HEK293 (cell line): Measurements from ENCODE around the gene BIK.

ENCODE experiments used
- CTCF ChIA-PET: fragments of 350-600 bp; formaldehyde crosslinking; extraction: SDS; loops from one replicate; lab custom pipeline; 2021; ENCODE audit warnings: antibody characterized with exemption; lab: Yijun Ruan, JAX
- POLR2A ChIA-PET: fragments of 300-600 bp; formaldehyde crosslinking; extraction: SDS; loops from one replicate; lab custom pipeline; 2020; ENCODE audit warnings: antibody characterized with exemption, inconsistent platforms; lab: Yijun Ruan, JAX
- H3K27ac ChIP-seq: fragments of 200-500 bp; sonication (Bioruptor generic); 2 replicates; pipeline ENCODE4 v1.5.1; 2014; ENCODE audit warnings: low read depth, low read length, control low read depth, inconsistent platforms; ENCODE audit errors: extremely low read depth
- H3K36me3 ChIP-seq, 2 experiments: fragments of 200-500 bp in 1 of 2; sonication (Bioruptor generic) in 1 of 2; 1 replicate in 1 of 2; 2 replicates in 1 of 2; pipeline ENCODE4 v1.5.1; 2014 to 2017; ENCODE audit warnings: inconsistent platforms in 2 of 2, low read length in 2 of 2; ENCODE audit not compliant: control insufficient read depth in 2 of 2, insufficient read depth in 1 of 2
- H3K4me1 ChIP-seq: fragments of 200-500 bp; sonication (Bioruptor generic); 2 replicates; pipeline ENCODE4 v1.5.1; 2014; ENCODE audit warnings: mild to moderate bottlenecking, low read length, inconsistent platforms; ENCODE audit not compliant: control insufficient read depth, insufficient read depth
- H3K4me3 ChIP-seq: 2 replicates; pipeline ENCODE4 v1.5.1; 2011; ENCODE audit warnings: low read depth, mild to moderate bottlenecking, control low read depth, low read length, moderate library complexity
- H3K9me3 ChIP-seq: fragments of 200-500 bp; sonication (Bioruptor generic); 2 replicates; pipeline ENCODE4 v1.5.1; 2014; ENCODE audit warnings: low read depth, low read length, inconsistent platforms; ENCODE audit not compliant: control insufficient read depth, insufficient read depth
- EGR2 ChIP-seq: fragments of 450-650 bp; formaldehyde crosslinking; IDR thresholded peaks from 2 replicates; pipeline ENCODE4 v1.5.1; 2016; ENCODE audit warnings: low read depth, missing biosample characterization, missing genetic modification characterization
- GFI1B ChIP-seq: fragments of 450-650 bp; formaldehyde crosslinking; IDR thresholded peaks from 2 replicates; pipeline ENCODE4 v1.5.1; 2016; ENCODE audit warnings: missing biosample characterization, missing genetic modification characterization
- GLI4 ChIP-seq: fragments of 450-650 bp; formaldehyde crosslinking; IDR thresholded peaks from 2 replicates; pipeline ENCODE4 v1.5.1; 2016; ENCODE audit warnings: missing biosample characterization, missing genetic modification characterization
- GLIS2 ChIP-seq: fragments of 450-650 bp; formaldehyde crosslinking; IDR thresholded peaks from 2 replicates; pipeline ENCODE4 v1.5.1; 2016; ENCODE audit warnings: missing biosample characterization, missing genetic modification characterization
- KLF1 ChIP-seq: fragments of 450-650 bp; formaldehyde crosslinking; IDR thresholded peaks from 2 replicates; pipeline ENCODE4 v1.5.1; 2016; ENCODE audit warnings: missing biosample characterization, missing genetic modification characterization
- REPIN1 ChIP-seq: fragments of 450-650 bp; formaldehyde crosslinking; IDR thresholded peaks from 2 replicates; pipeline ENCODE4 v1.5.1; 2017; ENCODE audit warnings: missing biosample characterization, missing genetic modification characterization, low read depth
- SCRT1 ChIP-seq: fragments of 450-650 bp; formaldehyde crosslinking; IDR thresholded peaks from 2 replicates; pipeline ENCODE4 v1.5.1; 2016; ENCODE audit warnings: missing biosample characterization, missing genetic modification characterization, borderline replicate concordance
- SCRT2 ChIP-seq: fragments of 450-650 bp; formaldehyde crosslinking; IDR thresholded peaks from 2 replicates; pipeline ENCODE4 v1.5.1; 2016; ENCODE audit warnings: missing biosample characterization, missing genetic modification characterization
- ZBTB17 ChIP-seq: fragments of 450-650 bp; formaldehyde crosslinking; IDR thresholded peaks from 2 replicates; pipeline ENCODE4 v1.5.1; 2016; ENCODE audit warnings: missing biosample characterization, missing genetic modification characterization
- ZBTB21 ChIP-seq: fragments of 450-650 bp; formaldehyde crosslinking; IDR thresholded peaks from 2 replicates; pipeline ENCODE4 v1.5.1; 2017; ENCODE audit warnings: missing biosample characterization, missing genetic modification characterization
- ZFHX2 ChIP-seq: fragments of 450-650 bp; formaldehyde crosslinking; conservative IDR thresholded peaks from 2 replicates; pipeline ENCODE4 v1.5.1; 2016; ENCODE audit warnings: missing biosample characterization, missing genetic modification characterization
- ZNF202 ChIP-seq: fragments of 450-650 bp; formaldehyde crosslinking; IDR thresholded peaks from 2 replicates; pipeline ENCODE4 v1.5.1; 2016; ENCODE audit warnings: missing biosample characterization, missing genetic modification characterization, borderline replicate concordance
- ZNF221 ChIP-seq: fragments of 450-650 bp; formaldehyde crosslinking; IDR thresholded peaks from 2 replicates; pipeline ENCODE4 v1.5.1; 2017; ENCODE audit warnings: missing biosample characterization, missing genetic modification characterization, borderline replicate concordance
- ZNF248 ChIP-seq: fragments of 450-650 bp; formaldehyde crosslinking; IDR thresholded peaks from 2 replicates; pipeline ENCODE4 v1.5.1; 2017; ENCODE audit warnings: missing biosample characterization, missing genetic modification characterization
- ZNF302 ChIP-seq: fragments of 450-650 bp; formaldehyde crosslinking; IDR thresholded peaks from 2 replicates; pipeline ENCODE4 v1.5.1; 2016; ENCODE audit warnings: missing biosample characterization, missing genetic modification characterization, low read depth
- ZNF37A ChIP-seq: fragments of 450-650 bp; IDR thresholded peaks from 2 replicates; pipeline ENCODE4 v1.5.1; 2018; ENCODE audit warnings: missing biosample characterization, missing genetic modification characterization
- ZNF426 ChIP-seq: fragments of 450-650 bp; formaldehyde crosslinking; IDR thresholded peaks from 2 replicates; pipeline ENCODE4 v1.5.1; 2017; ENCODE audit warnings: missing biosample characterization, missing genetic modification characterization, mild to moderate bottlenecking, inconsistent platforms, moderate library complexity
- ZNF514 ChIP-seq: fragments of 450-650 bp; formaldehyde crosslinking; IDR thresholded peaks from 2 replicates; pipeline ENCODE4 v1.5.1; 2016; ENCODE audit warnings: missing biosample characterization, missing genetic modification characterization
- ZNF558 ChIP-seq: fragments of 450-650 bp; formaldehyde crosslinking; IDR thresholded peaks from 2 replicates; pipeline ENCODE4 v1.5.1; 2016; ENCODE audit warnings: missing biosample characterization, missing genetic modification characterization
- ZNF560 ChIP-seq: fragments of 450-650 bp; formaldehyde crosslinking; IDR thresholded peaks from 2 replicates; pipeline ENCODE4 v1.5.1; 2017; ENCODE audit warnings: missing biosample characterization, missing genetic modification characterization, borderline replicate concordance
- TF ChIP-seq, protein P1 (sequence below): fragments of 450-650 bp; IDR thresholded peaks from 2 replicates; pipeline ENCODE4 v1.5.1; 2018; ENCODE audit warnings: missing biosample characterization, mild to moderate bottlenecking, missing genetic modification characterization
- TF ChIP-seq, protein P2 (sequence below): fragments of 450-650 bp; formaldehyde crosslinking; IDR thresholded peaks from 2 replicates; pipeline ENCODE4 v1.5.1; 2017; ENCODE audit warnings: missing biosample characterization, missing genetic modification characterization
- TF ChIP-seq, protein P3 (sequence below): fragments of 450-650 bp; formaldehyde crosslinking; IDR thresholded peaks from 2 replicates; pipeline ENCODE4 v1.5.1; 2016; ENCODE audit warnings: missing biosample characterization, missing genetic modification characterization

BIK gene

DNA sequence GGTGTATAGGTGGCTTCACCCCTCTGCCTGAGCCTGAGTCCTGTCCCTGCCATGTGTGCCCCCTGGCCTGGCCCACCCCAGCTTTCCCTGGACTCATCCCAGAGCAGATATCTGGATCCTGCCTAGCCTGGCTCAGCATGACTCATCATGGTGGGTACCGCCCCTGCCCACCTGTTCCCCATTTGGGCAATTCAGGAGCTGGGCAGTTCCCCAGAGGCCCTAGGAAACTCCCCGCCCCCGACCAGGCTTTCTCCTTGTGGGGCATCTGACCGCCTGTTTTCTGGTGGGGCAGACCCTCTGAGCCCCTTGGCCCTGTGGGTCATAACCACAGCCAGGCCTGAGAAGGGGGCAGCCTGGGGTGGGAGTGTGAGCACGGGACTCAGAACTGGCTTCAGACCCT is 45.2 kb downstream of the BIK start:
- no peak overlapping the region for H3K4me3 ChIP-seq
- ChIA-PET CTCF (no interaction called here), POLR2A (no interaction called here)

DNA sequence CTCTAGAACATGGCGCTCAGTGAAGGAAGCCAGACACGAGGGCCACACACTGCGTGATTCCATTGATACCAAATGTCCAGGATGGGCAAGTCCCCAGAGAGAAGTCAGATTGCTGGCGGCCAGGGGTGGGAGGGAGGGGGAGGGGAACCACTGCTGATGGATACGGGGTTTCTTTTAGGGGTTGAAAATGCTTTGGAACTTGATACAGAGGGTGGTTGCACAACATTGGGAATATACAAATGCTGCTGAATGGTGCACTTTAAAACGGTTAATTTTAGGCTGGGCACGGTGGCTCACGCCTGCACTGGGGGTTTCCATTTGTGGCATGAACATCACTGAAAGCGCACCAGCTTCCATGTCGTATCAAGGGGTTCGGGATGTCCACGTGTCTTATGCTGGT is 45.9 kb downstream of the BIK start:
- ChIA-PET POLR2A (no interaction called here), CTCF (no interaction called here)
- TF ChIP-seq ZNF202 (tag by site-specific recombination) (no peak), ZNF514 (tag by site-specific recombination) (no peak), ZNF426 (tag by site-specific recombination) (no peak), REPIN1 (tag by site-specific recombination) (no peak), ZNF248 (tag by site-specific recombination) (no peak), ZNF558 (tag by site-specific recombination) (no peak), ZNF221 (tag by site-specific recombination) (no peak), ZNF37A (tag by site-specific recombination) (no peak), ZNF302 (tag by site-specific recombination) (no peak)
- TF ChIP-seq, protein P1, sequence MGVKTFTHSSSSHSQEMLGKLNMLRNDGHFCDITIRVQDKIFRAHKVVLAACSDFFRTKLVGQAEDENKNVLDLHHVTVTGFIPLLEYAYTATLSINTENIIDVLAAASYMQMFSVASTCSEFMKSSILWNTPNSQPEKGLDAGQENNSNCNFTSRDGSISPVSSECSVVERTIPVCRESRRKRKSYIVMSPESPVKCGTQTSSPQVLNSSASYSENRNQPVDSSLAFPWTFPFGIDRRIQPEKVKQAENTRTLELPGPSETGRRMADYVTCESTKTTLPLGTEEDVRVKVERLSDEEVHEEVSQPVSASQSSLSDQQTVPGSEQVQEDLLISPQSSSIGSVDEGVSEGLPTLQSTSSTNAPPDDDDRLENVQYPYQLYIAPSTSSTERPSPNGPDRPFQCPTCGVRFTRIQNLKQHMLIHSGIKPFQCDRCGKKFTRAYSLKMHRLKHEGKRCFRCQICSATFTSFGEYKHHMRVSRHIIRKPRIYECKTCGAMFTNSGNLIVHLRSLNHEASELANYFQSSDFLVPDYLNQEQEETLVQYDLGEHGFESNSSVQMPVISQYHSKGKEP, result no peak
- Histone ChIP-seq H3K27ac (no peak overlapping the region), H3K36me3 (no peaks in the 10 kb centered on the region), H3K9me3 (no peaks in the 10 kb centered on the region), H3K4me1 (peaks cover 10% of the 10 kb centered on the region), H3K4me3 (no peak overlapping the region)

More for the DNA sequence above, 45.2 kb downstream of the BIK start:
- TF ChIP-seq, protein P2, sequence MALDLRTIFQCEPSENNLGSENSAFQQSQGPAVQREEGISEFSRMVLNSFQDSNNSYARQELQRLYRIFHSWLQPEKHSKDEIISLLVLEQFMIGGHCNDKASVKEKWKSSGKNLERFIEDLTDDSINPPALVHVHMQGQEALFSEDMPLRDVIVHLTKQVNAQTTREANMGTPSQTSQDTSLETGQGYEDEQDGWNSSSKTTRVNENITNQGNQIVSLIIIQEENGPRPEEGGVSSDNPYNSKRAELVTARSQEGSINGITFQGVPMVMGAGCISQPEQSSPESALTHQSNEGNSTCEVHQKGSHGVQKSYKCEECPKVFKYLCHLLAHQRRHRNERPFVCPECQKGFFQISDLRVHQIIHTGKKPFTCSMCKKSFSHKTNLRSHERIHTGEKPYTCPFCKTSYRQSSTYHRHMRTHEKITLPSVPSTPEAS, result no peak
- no peak for TF ChIP-seq ZBTB21 (tag by site-specific recombination)
- TF ChIP-seq SCRT1 (tag by site-specific recombination), result peak; percentile 64; the same call in 1 of the 2 replicates
- TF ChIP-seq SCRT2 (tag by site-specific recombination), result peak; percentile 91
- TF ChIP-seq KLF1 (tag by site-specific recombination), result peak; percentile 96
- peak; percentile 49 for TF ChIP-seq ZFHX2
- no peak for TF ChIP-seq GFI1B (tag by site-specific recombination)
- TF ChIP-seq ZNF560 (tag by site-specific recombination), result no peak
- peak; percentile 58 for TF ChIP-seq EGR2 (tag by site-specific recombination)
- TF ChIP-seq, all 188 proteins: peak for 5
- Histone ChIP-seq H3K36me3 (no peaks in the 10 kb centered on the region), H3K27ac (no peak overlapping the region), H3K4me1 (peaks cover 10% of the 10 kb centered on the region), H3K9me3 (no peaks in the 10 kb centered on the region)

DNA sequence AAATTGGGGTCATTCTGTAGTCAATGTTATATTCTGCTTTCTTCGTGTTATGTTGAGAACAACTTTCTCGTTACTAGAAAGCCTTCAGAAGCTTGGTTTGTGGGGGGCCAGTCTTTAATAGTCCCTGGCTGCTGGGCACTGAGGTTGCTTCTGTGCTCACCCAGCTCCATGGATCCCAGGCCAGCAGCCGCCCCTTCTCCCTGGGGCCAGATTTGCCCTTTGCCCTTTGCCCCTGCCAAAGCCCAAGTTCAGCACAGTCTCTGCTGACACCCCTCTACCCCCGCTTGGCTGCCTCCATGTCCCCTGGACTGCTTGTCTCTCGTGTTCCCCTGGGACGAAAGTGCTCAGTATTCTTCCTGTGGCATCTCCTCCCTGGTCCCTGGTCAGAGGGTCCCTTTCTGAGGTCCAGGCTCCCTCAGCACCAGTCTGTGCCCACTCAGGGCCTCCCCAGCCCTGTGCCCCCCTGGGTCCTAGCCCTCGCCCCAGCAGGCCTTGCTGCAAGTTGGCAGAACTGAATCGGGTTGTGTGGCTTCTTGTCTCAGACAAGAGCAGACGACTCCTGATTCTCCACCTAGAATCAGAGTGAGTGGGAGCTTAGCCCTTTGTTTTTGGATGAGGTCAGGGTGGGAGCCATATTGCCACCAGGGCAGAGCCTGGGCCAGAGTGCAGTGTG is 47.5 kb downstream of the BIK start:
- Histone ChIP-seq H3K4me3 (no peak overlapping the region), H3K36me3 (peaks cover 0 to 4% of the 10 kb centered on the region in 2 experiments; a peak in 1 of 3 replicates), H3K27ac (no peak overlapping the region), H3K9me3 (no peaks in the 10 kb centered on the region), H3K4me1 (no peaks in the 10 kb centered on the region)
- TF ChIP-seq, protein P3, sequence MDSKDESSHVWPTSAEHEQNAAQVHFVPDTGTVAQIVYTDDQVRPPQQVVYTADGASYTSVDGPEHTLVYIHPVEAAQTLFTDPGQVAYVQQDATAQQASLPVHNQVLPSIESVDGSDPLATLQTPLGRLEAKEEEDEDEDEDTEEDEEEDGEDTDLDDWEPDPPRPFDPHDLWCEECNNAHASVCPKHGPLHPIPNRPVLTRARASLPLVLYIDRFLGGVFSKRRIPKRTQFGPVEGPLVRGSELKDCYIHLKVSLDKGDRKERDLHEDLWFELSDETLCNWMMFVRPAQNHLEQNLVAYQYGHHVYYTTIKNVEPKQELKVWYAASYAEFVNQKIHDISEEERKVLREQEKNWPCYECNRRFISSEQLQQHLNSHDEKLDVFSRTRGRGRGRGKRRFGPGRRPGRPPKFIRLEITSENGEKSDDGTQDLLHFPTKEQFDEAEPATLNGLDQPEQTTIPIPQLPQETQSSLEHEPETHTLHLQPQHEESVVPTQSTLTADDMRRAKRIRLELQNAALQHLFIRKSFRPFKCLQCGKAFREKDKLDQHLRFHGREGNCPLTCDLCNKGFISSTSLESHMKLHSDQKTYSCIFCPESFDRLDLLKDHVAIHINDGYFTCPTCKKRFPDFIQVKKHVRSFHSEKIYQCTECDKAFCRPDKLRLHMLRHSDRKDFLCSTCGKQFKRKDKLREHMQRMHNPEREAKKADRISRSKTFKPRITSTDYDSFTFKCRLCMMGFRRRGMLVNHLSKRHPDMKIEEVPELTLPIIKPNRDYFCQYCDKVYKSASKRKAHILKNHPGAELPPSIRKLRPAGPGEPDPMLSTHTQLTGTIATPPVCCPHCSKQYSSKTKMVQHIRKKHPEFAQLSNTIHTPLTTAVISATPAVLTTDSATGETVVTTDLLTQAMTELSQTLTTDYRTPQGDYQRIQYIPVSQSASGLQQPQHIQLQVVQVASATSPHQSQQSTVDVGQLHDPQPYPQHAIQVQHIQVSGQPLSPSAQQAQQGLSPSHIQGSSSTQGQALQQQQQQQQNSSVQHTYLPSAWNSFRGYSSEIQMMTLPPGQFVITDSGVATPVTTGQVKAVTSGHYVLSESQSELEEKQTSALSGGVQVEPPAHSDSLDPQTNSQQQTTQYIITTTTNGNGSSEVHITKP (tag by site-specific recombination), result peak; percentile 67
- TF ChIP-seq GLI4, result no peak
- peak; percentile 58 for TF ChIP-seq GLIS2 (tag by site-specific recombination)
- peak; percentile 94 for TF ChIP-seq ZBTB17 (tag by site-specific recombination)
- POLR2A ChIA-PET, result no interaction called here
- CTCF ChIA-PET, result interaction anchor here (0.7 kb wide), 1 partner anchor 328 kb away, joined by 3 read pairs; no protein-coding TSS in a partner anchor
